ENCODE measurements around the gene OR6S1. TPM values are rescaled to one million over a fixed set of nuclear protein-coding genes. Genes with fewer than 3 reads are reported as not detected.
"Not testable (repeated sequence)": the region's sequence is repeated elsewhere in the genome, so short reads cannot be mapped to it uniquely, and the experiment has no call there.

OR6S1 gene
- total and polyA plus RNA-seq, 5 experiments from 2014 or later, result not detected

DNA sequence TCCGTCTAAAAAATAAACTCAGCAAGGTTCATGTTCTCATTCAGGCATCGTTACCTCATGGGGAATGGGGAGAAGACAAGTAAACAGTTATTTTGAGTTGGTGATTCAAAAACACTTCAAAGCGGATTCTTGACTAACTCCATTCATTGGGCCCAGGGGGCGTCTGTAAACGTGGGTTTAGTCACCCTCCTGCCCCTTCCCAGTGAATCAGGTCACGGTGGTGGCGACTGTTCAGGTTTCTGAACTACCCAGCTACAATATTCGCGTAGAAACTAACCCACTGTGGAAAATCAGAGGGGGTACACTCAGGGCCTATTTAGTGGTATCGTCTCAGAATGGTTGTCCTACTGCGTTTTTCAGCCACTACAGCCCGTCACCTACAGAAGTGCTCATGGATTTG lies 15.2 kb downstream of the OR6S1 start:
- Mint-ChIP-seq H3K4me1 (peaks cover 50 to 85% (median 80%) of the 10 kb centered on the region in 4 donors), H3K4me3 (peak overlapping the region; percentile 40 to 93 (median 86)), H3K27ac (peak overlapping the region in 3 of 10 donors; percentile 22 to 40 (median 36)), H3K27me3 (peaks cover 0 to 39% (median 0%) of the 10 kb centered on the region in 5 donors), H3K9me3 (peaks cover 0 to 9% (median 0%) of the 10 kb centered on the region in 9 donors), H3K36me3 (peaks cover 0 to 2% (median 0%) of the 10 kb centered on the region in 3 donors)
- ATAC-seq (peak in 1 of 2 donors; percentile 12), DNase-seq (no peak)
- POLR2A ChIA-PET, result interaction anchor here (1.1 to 1.3 kb wide), 3 partner anchors 13 to 55 kb away, joined by 3 to 6 read pairs (median 4); no protein-coding TSS in a partner anchor

DNA sequence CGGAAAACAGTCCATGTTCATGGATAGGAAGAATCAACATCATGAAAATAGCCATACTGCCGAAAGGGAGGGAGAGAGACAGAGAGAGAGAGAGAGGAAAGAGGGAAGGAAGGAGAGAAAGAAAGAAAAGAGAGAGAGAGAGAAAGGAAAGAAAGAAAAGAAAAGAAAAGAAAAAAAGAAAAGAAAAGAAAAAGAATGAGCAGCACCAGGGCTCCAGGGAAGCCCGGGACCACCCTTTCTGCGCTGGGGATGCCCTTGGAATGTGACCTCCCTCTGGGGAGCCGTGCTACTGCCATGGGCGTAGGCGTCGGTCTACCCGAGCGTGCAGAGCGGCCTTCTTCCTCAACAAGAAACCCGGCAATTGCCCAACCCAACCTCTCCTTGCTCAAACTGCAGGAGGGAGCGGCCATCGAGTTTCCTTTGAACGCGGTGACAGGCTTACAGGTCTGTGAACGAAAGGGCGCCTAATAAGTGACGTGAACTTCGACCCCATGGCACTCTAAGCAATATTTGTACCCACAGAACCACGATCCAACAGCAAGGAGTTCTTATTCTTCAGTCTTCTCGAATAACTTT lies 16.9 kb downstream of the OR6S1 start:
- peak; percentile 61 to 65 for ATAC-seq
- POLR2A ChIA-PET, result no interaction called here
- peak in 7 of 10 donors; percentile 24 to 48 (median 34) for DNase-seq
- H3K4me1 Mint-ChIP-seq, result peaks cover 41 to 74% (median 68%) of the 10 kb centered on the region in 4 donors
- H3K27me3 Mint-ChIP-seq, result peaks cover 0 to 31% (median 0%) of the 10 kb centered on the region in 5 donors
- peaks cover 0 to 9% (median 0%) of the 10 kb centered on the region in 9 donors for H3K9me3 Mint-ChIP-seq
- H3K36me3 Mint-ChIP-seq, result peaks cover 0 to 2% (median 0%) of the 10 kb centered on the region in 3 donors
- H3K27ac Mint-ChIP-seq, result peak overlapping the region in 9 of 10 donors; percentile 72 to 100 (median 86)
- peak overlapping the region; percentile 68 to 93 (median 86) for H3K4me3 Mint-ChIP-seq

DNA sequence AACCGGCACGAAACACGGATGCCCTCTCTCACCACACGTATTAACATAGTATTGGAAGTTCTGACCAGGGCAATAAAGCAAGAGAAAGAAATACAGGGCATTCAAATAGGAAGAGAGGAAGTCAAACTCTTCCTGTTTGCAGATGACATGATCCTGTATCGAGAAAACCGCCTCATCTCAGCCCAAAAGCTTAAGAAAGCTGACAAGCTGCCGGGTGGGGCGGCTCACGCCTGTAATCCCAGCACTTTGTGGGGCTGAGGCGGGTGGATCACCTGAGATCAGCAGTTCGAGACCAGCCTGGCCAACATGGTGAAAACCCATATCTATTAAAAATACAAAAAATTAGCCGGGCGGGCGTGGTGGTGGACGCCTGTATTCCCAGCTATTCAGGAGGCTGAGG lies 17.7 kb downstream of the OR6S1 start:
- Mint-ChIP-seq H3K27me3 (peaks cover 0 to 31% (median 0%) of the 10 kb centered on the region in 5 donors), H3K9me3 (peaks cover 0 to 9% (median 0%) of the 10 kb centered on the region in 9 donors), H3K4me1 (peaks cover 41 to 68% (median 63%) of the 10 kb centered on the region in 4 donors), H3K27ac (peak overlapping the region in 3 of 10 donors; percentile 39 to 100 (median 41)), H3K4me3 (peak overlapping the region; percentile 52 to 89 (median 84)), H3K36me3 (peaks cover 0 to 2% (median 0%) of the 10 kb centered on the region in 3 donors)
- POLR2A ChIA-PET, result interaction anchor here (2.6 kb wide), 1 partner anchor 11 kb away, joined by 8 read pairs; no protein-coding TSS in a partner anchor
- no peak for ATAC-seq
- no peak for DNase-seq

DNA sequence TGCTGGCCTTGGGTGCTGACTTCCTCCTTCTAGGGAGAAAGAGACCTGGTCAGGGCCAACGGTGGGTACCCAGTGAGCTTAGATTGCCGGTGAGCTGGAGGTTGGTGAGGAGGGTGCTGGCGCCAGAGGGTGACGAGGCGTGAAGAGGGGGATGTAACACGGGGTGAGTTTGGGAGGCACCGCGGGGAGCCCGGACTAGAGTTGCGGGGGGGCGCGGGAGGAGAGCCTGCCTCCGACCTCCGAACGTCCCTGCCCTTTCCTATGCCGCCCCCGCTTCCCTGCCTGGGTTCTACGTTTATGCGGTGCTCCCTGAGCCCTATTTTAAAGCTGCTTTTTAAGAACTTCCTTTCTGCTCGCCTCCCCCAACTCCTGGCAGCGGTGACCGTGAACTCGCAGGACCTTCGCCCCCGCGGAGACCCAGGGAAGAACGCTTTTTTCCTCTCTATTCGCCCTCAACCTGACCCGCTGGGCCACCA lies 18.6 kb downstream of the OR6S1 start:
- H3K36me3 Mint-ChIP-seq, result peaks cover 0 to 2% (median 0%) of the 10 kb centered on the region in 3 donors
- peaks cover 0 to 9% (median 0%) of the 10 kb centered on the region in 9 donors for H3K9me3 Mint-ChIP-seq
- peak overlapping the region in 6 of 10 donors; percentile 29 to 100 (median 56) for H3K27ac Mint-ChIP-seq
- H3K4me3 Mint-ChIP-seq, result peak overlapping the region; percentile 52 to 89 (median 78)
- POLR2A ChIA-PET, result interaction anchor here (0.7 to 2.6 kb wide), 2 partner anchors 8 to 10 kb away, joined by 3 to 8 read pairs; no protein-coding TSS in a partner anchor
- H3K27me3 Mint-ChIP-seq, result peaks cover 0 to 25% (median 0%) of the 10 kb centered on the region in 5 donors
- peaks cover 34 to 62% (median 55%) of the 10 kb centered on the region in 4 donors for H3K4me1 Mint-ChIP-seq
- no peak for DNase-seq
- ATAC-seq, result peak in 1 of 2 donors; percentile 18

DNA sequence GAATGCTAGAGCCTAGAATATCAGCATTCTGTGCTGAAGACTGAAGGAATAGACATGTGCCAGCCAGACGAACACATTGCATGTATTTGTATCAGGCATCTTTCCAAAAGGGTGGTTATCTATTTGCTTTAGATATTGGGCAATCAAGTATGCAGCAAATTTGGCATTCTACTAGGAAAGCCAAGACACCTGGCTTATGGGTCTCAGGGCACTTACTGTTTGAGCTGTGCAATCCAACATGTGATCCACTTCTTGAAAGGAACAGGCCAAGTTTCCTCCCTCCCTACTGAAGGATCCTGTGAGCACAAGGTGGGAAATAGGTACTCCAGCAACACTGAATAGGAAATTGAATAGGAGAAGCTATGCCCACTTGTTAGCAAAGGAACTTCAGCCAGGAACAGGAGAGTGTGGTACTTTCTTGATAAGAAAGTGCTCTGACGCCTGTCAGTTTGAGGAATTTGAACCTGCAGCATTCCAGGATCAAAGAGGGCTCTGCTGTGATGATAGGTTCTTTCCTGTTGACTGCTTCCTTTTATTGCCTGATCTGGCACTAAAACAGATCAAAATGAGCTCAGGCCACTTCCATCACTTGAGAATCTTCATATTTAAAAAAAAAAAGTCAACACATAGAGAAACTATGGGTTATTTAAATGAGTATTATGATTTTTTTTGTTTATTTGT lies 20.6 kb downstream of the OR6S1 start:
- H3K4me1 Mint-ChIP-seq, result peaks cover 27 to 46% (median 37%) of the 10 kb centered on the region in 4 donors
- no peak overlapping the region for H3K4me3 Mint-ChIP-seq
- DNase-seq, result no peak
- H3K27ac Mint-ChIP-seq, result no peak overlapping the region
- peaks cover 0 to 2% (median 0%) of the 10 kb centered on the region in 3 donors for H3K36me3 Mint-ChIP-seq
- POLR2A ChIA-PET, result interaction anchor here (1.3 to 2.6 kb wide), 2 partner anchors 8 to 60 kb away, joined by 3 to 8 read pairs; no protein-coding TSS in a partner anchor
- ATAC-seq, result no peak
- peaks cover 0 to 18% (median 0%) of the 10 kb centered on the region in 5 donors for H3K27me3 Mint-ChIP-seq
- peaks cover 0 to 9% (median 0%) of the 10 kb centered on the region in 9 donors for H3K9me3 Mint-ChIP-seq

DNA sequence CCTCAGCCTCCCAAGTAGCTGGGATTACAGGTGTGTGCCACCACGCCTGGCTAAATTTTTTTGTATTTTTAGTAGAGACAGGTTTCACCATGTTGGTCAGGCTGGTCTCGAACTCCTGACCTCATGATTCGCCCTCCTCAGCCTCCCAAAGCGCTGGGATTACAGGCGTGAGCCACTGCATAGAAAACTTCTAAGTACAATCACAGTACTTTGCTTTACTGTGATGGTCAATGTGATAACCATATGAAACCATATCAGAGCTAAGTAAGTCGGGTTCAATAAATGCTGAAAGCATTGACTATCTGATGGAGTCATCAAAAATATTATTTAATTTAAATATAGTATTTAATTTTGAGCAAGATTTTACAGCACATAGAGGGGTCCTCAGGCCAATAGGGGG lies 21.8 kb downstream of the OR6S1 start:
- H3K9me3 Mint-ChIP-seq, ATAC-seq, H3K4me3 Mint-ChIP-seq, H3K27ac Mint-ChIP-seq, DNase-seq, H3K36me3 Mint-ChIP-seq: not testable (repeated sequence)
- H3K4me1 Mint-ChIP-seq, result peaks cover 17 to 38% (median 26%) of the 10 kb centered on the region in 4 donors
- peaks cover 0 to 12% (median 0%) of the 10 kb centered on the region in 5 donors for H3K27me3 Mint-ChIP-seq
- POLR2A ChIA-PET, result interaction anchor here (0.7 kb wide), 1 partner anchor 163 kb away, joined by 3 read pairs; no protein-coding TSS in a partner anchor

- peaks cover 0 to 7% (median 0%) of the 10 kb centered on the region in 5 donors for H3K27me3 Mint-ChIP-seq
- no peak overlapping the region for H3K27ac Mint-ChIP-seq
- no peaks in the 10 kb centered on the region for H3K36me3 Mint-ChIP-seq
- H3K4me3 Mint-ChIP-seq, result no peak overlapping the region
- ATAC-seq (no peak), DNase-seq (no peak)
- no peaks in the 10 kb centered on the region for H3K9me3 Mint-ChIP-seq
- POLR2A ChIA-PET, result no interaction called here
- peaks cover 8 to 29% (median 15%) of the 10 kb centered on the region in 4 donors for H3K4me1 Mint-ChIP-seq
Measured at GRCh38 chr14:20618271-20618749, 23.2 kb downstream of the OR6S1 start.

- POLR2A ChIA-PET, result interaction anchor here (1.3 kb wide), 1 partner anchor 65 kb away, joined by 3 read pairs; no protein-coding TSS in a partner anchor
- Mint-ChIP-seq H3K36me3 (no peaks in the 10 kb centered on the region), H3K4me1 (peaks cover 1 to 19% (median 5%) of the 10 kb centered on the region in 4 donors), H3K9me3 (no peaks in the 10 kb centered on the region), H3K27ac (no peak overlapping the region), H3K27me3 (peaks cover 0 to 3% (median 0%) of the 10 kb centered on the region in 5 donors), H3K4me3 (no peak overlapping the region)
- ATAC-seq, result no peak
- DNase-seq, result no peak
Measured at GRCh38 chr14:20617138-20618003, 24.1 kb downstream of the OR6S1 start.

GRCh38 chr14:20615996-20616395 lies 25.5 kb downstream of the OR6S1 start:
- DNase-seq (no peak), ATAC-seq (no peak)
- POLR2A ChIA-PET, result interaction anchor here (1.3 kb wide), 1 partner anchor 66 kb away, joined by 3 read pairs; no protein-coding TSS in a partner anchor
- Mint-ChIP-seq H3K27me3 (peaks cover 0 to 2% (median 0%) of the 10 kb centered on the region in 5 donors), H3K9me3 (no peaks in the 10 kb centered on the region), H3K27ac (no peak overlapping the region), H3K4me1 (peaks cover 0 to 15% (median 2%) of the 10 kb centered on the region in 4 donors), H3K4me3 (peak overlapping the region in 1 of 10 donors; percentile 41), H3K36me3 (no peaks in the 10 kb centered on the region)

DNA sequence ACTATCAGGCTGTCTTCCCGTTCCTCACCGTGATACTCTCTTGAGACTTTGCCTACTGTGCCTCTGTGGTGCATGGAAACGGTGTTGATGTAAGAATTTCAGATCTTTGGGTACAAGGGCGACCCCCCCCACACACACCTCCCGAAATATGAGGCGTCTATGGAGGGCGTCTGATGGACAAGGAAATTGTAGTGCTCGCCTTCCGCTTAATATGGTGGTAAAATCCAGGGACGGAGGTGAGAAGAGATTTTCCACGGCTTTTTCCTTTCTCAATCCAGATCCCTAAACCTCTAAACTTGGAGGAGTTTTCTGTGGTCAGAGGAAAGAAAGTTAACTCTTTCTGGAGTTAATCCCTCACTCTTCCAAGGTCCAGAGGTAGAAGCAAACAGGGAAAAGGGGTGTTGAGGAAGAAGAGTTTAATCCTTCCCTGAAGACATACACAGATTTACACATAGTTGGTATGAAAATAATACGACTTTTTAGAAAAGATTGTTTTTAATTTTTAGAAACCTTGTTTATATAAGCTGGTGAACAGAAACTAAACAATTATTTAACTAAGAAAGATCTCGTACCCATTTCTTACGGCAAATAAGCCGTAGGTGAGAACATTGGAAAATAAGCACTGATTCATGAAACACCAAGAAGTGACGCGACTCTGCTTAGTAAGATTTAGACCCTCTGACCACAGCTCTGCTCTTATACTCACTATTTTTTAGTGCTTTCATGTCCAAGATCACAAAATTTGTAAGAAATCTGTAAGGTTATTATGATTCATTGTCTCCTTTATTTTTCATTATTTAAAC lies 27.3 kb downstream of the OR6S1 start:
- Mint-ChIP-seq H3K4me1 (peaks cover 0 to 15% (median 2%) of the 10 kb centered on the region in 4 donors), H3K4me3 (peak overlapping the region in 1 of 10 donors; percentile 3), H3K36me3 (no peaks in the 10 kb centered on the region), H3K9me3 (no peaks in the 10 kb centered on the region), H3K27ac (peak overlapping the region in 1 of 10 donors; percentile 17), H3K27me3 (peaks cover 0 to 2% (median 0%) of the 10 kb centered on the region in 5 donors)
- ATAC-seq, result peak; percentile 11 to 15
- POLR2A ChIA-PET, result interaction anchor here (0.6 to 3.7 kb wide), 10 partner anchors 8 to 272 kb away, joined by 3 to 65 read pairs (median 7); partner anchors contain the start of genes APEX1, PARP2, PIP4P1 and RNASE4
- DNase-seq, result no peak

All from naive thymus-derived CD8-positive, alpha-beta T cell (primary cell).